Uterus (tissue), 2 donors: ENCODE measurements around the gene ANKRD60.

Source experiments
- POLR2A ChIP-seq, 2 donors: fragments of 450-650 bp; IDR thresholded peaks; one replicate each; pipeline ENCODE4 v1.6.1; 2016; ENCODE audit warnings: antibody characterized with exemption in 2 of 2, mild to moderate bottlenecking in 1 of 2, moderate library complexity in 1 of 2
- TF ChIP-seq, protein P1 (sequence below), 4 experiments: fragments of 200-600 bp in 2 of 4; fragments of 450-650 bp in 2 of 4; sonication (generic) in 2 of 4; IDR thresholded peaks; one replicate each; pipeline ENCODE4 v1.5.1; 2016 to 2019; ENCODE audit warnings: antibody characterized with exemption in 4 of 4, mild to moderate bottlenecking in 2 of 4, moderate library complexity in 1 of 4

DNA sequence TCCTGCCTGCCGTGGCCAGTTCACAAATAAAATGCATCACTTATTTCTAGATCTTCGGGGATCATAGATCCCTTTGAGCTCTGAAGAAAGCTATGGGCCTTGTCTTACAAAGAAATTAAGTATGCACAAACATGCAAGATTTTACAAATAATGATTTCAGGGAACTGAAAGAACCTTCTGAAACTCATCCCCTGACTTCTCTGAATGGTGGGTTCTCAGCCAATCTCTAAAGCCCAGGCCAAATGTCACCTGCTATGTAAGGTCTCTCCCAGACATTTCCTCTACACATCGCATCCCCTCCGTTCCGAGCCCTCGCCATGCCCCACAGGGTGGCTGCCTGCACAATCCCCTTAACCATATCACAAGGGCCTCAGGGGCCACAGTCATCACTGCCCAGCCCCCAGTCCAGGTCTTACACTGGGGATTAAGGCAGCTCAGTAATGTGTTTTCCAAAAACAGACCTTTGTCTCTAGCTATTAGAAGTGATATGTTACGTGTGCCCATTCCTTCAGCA is 16.1 kb upstream of the ANKRD60 start:
- TF ChIP-seq, protein P1, sequence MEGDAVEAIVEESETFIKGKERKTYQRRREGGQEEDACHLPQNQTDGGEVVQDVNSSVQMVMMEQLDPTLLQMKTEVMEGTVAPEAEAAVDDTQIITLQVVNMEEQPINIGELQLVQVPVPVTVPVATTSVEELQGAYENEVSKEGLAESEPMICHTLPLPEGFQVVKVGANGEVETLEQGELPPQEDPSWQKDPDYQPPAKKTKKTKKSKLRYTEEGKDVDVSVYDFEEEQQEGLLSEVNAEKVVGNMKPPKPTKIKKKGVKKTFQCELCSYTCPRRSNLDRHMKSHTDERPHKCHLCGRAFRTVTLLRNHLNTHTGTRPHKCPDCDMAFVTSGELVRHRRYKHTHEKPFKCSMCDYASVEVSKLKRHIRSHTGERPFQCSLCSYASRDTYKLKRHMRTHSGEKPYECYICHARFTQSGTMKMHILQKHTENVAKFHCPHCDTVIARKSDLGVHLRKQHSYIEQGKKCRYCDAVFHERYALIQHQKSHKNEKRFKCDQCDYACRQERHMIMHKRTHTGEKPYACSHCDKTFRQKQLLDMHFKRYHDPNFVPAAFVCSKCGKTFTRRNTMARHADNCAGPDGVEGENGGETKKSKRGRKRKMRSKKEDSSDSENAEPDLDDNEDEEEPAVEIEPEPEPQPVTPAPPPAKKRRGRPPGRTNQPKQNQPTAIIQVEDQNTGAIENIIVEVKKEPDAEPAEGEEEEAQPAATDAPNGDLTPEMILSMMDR (IDR thresholded peaks at IDR 0.05) = no peak
- TF ChIP-seq POLR2A (IDR thresholded peaks at IDR 0.05) = no peak
